ENCODE results near the gene ATP10B.
"Not testable (repeated sequence)": the region's sequence is repeated elsewhere in the genome, so short reads cannot be mapped to it uniquely, and the experiment has no call there.

The ATP10B gene

GRCh38 chr5:160727296-160727997 lies 124.6 kb downstream of the ATP10B start:
- Histone ChIP-seq H3K27me3 (ENCODE audit: insufficient read depth, low read depth, severe bottlenecking) (peaks cover 76% of the 10 kb centered on the region), H3K36me3 (no peaks in the 10 kb centered on the region), H3K4me3 (ENCODE audit: low read depth, low read length) (no peak overlapping the region), H3K9me3 (ENCODE audit: severe bottlenecking) (no peaks in the 10 kb centered on the region), H3K27ac (no peak overlapping the region)
- DNase-seq: no peak
- TF ChIP-seq CTCF (IDR thresholded peaks at IDR 0.05; ENCODE audit: low read depth, low read length): no peak

GRCh38 chr5:160726721-160727120 lies 125.3 kb downstream of the ATP10B start:
- DNase-seq: no peak
- peaks cover 70% of the 10 kb centered on the region for H3K27me3 ChIP-seq (ENCODE audit: insufficient read depth, low read depth, severe bottlenecking)

DNA sequence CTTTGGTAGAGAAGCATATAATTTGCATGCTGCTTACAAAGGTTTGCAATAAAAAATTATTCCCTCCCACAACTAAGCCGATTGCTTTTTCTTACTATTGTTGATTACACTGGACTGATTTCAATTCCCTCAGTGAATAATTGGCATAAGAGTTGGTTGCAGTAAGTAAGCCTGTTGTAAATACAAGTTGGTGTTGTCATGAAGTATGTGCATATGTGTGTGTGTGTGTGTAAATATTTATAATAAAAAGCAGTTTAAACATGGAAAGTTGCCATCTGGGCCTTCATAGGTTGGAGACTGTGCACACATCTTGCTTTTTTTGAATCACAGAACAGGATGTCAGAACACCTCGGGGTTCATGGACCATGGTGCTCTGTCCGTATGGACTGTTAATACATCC lies 131.2 kb downstream of the ATP10B start:
- Histone ChIP-seq H3K4me3 (ENCODE audit: low read depth, low read length) (no peak overlapping the region), H3K27ac (no peak overlapping the region), H3K36me3 (no peaks in the 10 kb centered on the region), H3K27me3 (ENCODE audit: insufficient read depth, low read depth, severe bottlenecking) (peaks cover 74% of the 10 kb centered on the region), H3K9me3 (ENCODE audit: severe bottlenecking) (peaks cover 3% of the 10 kb centered on the region)
- no peak for TF ChIP-seq CTCF (IDR thresholded peaks at IDR 0.05; ENCODE audit: low read depth, low read length)
- no peak for DNase-seq

More at GRCh38 chr5:160726721-160727120, 125.3 kb downstream of the ATP10B start:
- Histone ChIP-seq H3K36me3 (no peaks in the 10 kb centered on the region), H3K27ac (no peak overlapping the region), H3K4me3 (ENCODE audit: low read depth, low read length) (no peak overlapping the region), H3K9me3 (ENCODE audit: severe bottlenecking) (no peaks in the 10 kb centered on the region)
- no peak for TF ChIP-seq CTCF (IDR thresholded peaks at IDR 0.05; ENCODE audit: low read depth, low read length)

- peaks cover 44% of the 10 kb centered on the region for H3K27me3 ChIP-seq (ENCODE audit: insufficient read depth, low read depth, severe bottlenecking)
- H3K4me3 ChIP-seq (ENCODE audit: low read depth, low read length); H3K9me3 ChIP-seq (ENCODE audit: severe bottlenecking); H3K27ac ChIP-seq; DNase-seq; H3K36me3 ChIP-seq: not testable (repeated sequence)
Measured at GRCh38 chr5:160715508-160715907, 136.5 kb downstream of the ATP10B start.

GRCh38 chr5:160703547-160704189 lies 148.3 kb downstream of the ATP10B start:
- Histone ChIP-seq H3K9me3 (ENCODE audit: severe bottlenecking) (peaks cover 4% of the 10 kb centered on the region), H3K27me3 (ENCODE audit: insufficient read depth, low read depth, severe bottlenecking) (peaks cover 34% of the 10 kb centered on the region), H3K36me3 (no peaks in the 10 kb centered on the region), H3K4me3 (ENCODE audit: low read depth, low read length) (no peak overlapping the region), H3K27ac (no peak overlapping the region)
- DNase-seq: no peak
- TF ChIP-seq CTCF (IDR thresholded peaks at IDR 0.05; ENCODE audit: low read depth, low read length): no peak

DNA sequence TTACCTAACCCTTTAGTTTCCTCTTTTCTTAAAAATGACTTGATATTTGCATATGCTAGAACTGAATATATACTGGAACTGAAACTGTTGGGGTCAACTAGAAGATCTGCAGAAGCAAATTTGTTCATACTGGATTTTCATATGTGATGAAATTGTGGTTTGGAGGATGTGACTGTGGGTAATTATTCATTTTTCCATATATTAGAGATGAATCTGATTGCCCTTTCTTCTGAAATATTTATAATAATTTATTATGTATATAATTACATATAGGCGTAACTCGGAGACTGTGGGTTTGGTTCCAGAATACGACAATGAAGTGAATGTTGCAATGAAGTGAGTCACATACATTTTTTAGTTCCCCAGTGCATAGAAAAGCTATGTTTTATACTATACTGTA lies 149.1 kb downstream of the ATP10B start:
- Histone ChIP-seq H3K27me3 (ENCODE audit: insufficient read depth, low read depth, severe bottlenecking) (peaks cover 35% of the 10 kb centered on the region), H3K27ac (no peak overlapping the region), H3K36me3 (no peaks in the 10 kb centered on the region), H3K9me3 (ENCODE audit: severe bottlenecking) (peaks cover 4% of the 10 kb centered on the region), H3K4me3 (ENCODE audit: low read depth, low read length) (no peak overlapping the region)
- TF ChIP-seq CTCF (IDR thresholded peaks at IDR 0.05; ENCODE audit: low read depth, low read length): no peak
- DNase-seq: no peak

All from WERI-Rb-1 (cell line).